ENCODE data around the gene FSTL1.

GRCh38 chr3:120432150-120432860, 18.5 kb downstream of the FSTL1 start:
- TF ChIP-seq GATA3 (IDR thresholded peaks at IDR 0.05; ENCODE audit: low read depth, low read length) (no peak), GATA2 (IDR thresholded peaks at IDR 0.05; ENCODE audit: low read depth, low read length) (no peak)
